ENCODE results near the gene DDX43. TPM values are rescaled to one million over a fixed set of nuclear protein-coding genes. Genes with fewer than 3 reads are reported as not detected.

The DDX43 gene
- 0.33 and 1.6 TPM in 2 replicates for total RNA-seq

GRCh38 chr6:73394577-73395354 is at the start of gene DDX43:
Gene DDX43, plus strand, starts transcription at chr6:73394828. Its CDS starts 78 bp downstream, at chr6:73394906.

GRCh38 chr6:73353636-73354593 is 40.7 kb upstream of the DDX43 start, which contains the start of gene DPPA5:
Gene DPPA5, minus strand, starts transcription at chr6:73354276. Its CDS starts 51 bp downstream, at chr6:73354225.

GRCh38 chr6:73362358-73362757 is 32.3 kb upstream of the DDX43 start, which contains the start of gene KHDC3L:
Gene KHDC3L, plus strand, starts transcription at chr6:73362658. Its CDS starts 72 bp downstream, at chr6:73362730.

GRCh38 chr6:73369563-73369962 is 25.1 kb upstream of the DDX43 start, which contains the start of gene OOEP:
Gene OOEP, minus strand, starts transcription at chr6:73369897. Its CDS starts 105 bp downstream, at chr6:73369792.

GRCh38 chr6:73452107-73452461 is 57.5 kb downstream of the DDX43 start, which contains the start of gene CGAS:
Gene CGAS, minus strand, starts transcription at chr6:73452297. Its CDS starts 116 bp downstream, at chr6:73452181.

GRCh38 chr6:73461537-73462350 is 67.1 kb downstream of the DDX43 start, which contains the start of gene MTO1:
Gene MTO1, plus strand, starts transcription at chr6:73461737. Its CDS starts 118 bp downstream, at chr6:73461855.

Other genes starting within 250 kb of the DDX43 start
- not detected in 2 replicates for gene KHDC1L, start 169.3 kb upstream of the DDX43 start, total RNA-seq
- 7.9 and 8.1 TPM in 2 replicates for gene KHDC1, start 131.6 kb upstream of the DDX43 start, total RNA-seq
- gene DPPA5, start 40.6 kb upstream of the DDX43 start, total RNA-seq, result not detected in 2 replicates
- gene KHDC3L, start 32.2 kb upstream of the DDX43 start, total RNA-seq, result not detected in 2 replicates
- 0.29 TPM in 1 of 2 replicates, not detected in the other for gene OOEP, start 24.9 kb upstream of the DDX43 start, total RNA-seq
- 4.1 and 6.5 TPM in 2 replicates for gene CGAS, start 57.5 kb downstream of the DDX43 start, total RNA-seq
- 34.6 and 36.4 TPM in 2 replicates for gene MTO1, start 66.9 kb downstream of the DDX43 start, total RNA-seq
- 22,917 and 30,892 TPM in 2 replicates for gene EEF1A1, start 126.2 kb downstream of the DDX43 start, total RNA-seq